HUES6 (cell line): ENCODE measurements around the gene PATJ.

Source experiments
- H3K27ac ChIP-seq: 2 replicates; pipeline ENCODE4 v1.7.0; 2013; ENCODE audit warnings: low read depth, mild to moderate bottlenecking, low read length, inconsistent platforms
- H3K27me3 ChIP-seq: 2 replicates; pipeline ENCODE4 v1.6.1; 2013; ENCODE audit warnings: low read length; ENCODE audit not compliant: control insufficient read depth, insufficient read depth
- H3K36me3 ChIP-seq: 2 replicates; pipeline ENCODE4 v1.6.1; 2013; ENCODE audit warnings: low read length; ENCODE audit not compliant: control insufficient read depth, insufficient read depth
- H3K4me1 ChIP-seq: 2 replicates; pipeline ENCODE4 v1.6.1; 2013; ENCODE audit warnings: low read length; ENCODE audit not compliant: control insufficient read depth, insufficient read depth
- H3K4me3 ChIP-seq: 2 replicates; pipeline ENCODE4 v1.5.1; 2013; ENCODE audit warnings: low read depth, low read length
- H3K9ac ChIP-seq: one replicate; pipeline ENCODE4 v1.6.1; 2013; ENCODE audit warnings: mild to moderate bottlenecking, low read length
- H3K9me3 ChIP-seq: 2 replicates; pipeline ENCODE4 v1.6.1; 2013; ENCODE audit warnings: low read depth, low read length; ENCODE audit not compliant: control insufficient read depth, insufficient read depth

The PATJ gene

GRCh38 chr1:62022382-62022983, 280.2 kb downstream of the PATJ start:
- H3K9ac ChIP-seq, result no peak overlapping the region
- no peaks in the 10 kb centered on the region for H3K9me3 ChIP-seq
- H3K36me3 ChIP-seq, result no peaks in the 10 kb centered on the region
- H3K4me1 ChIP-seq, result peaks cover 12% of the 10 kb centered on the region; the same call in 1 of the 2 replicates
- no peaks in the 10 kb centered on the region for H3K27me3 ChIP-seq
- no peak overlapping the region for H3K27ac ChIP-seq
- no peak overlapping the region for H3K4me3 ChIP-seq

GRCh38 chr1:62024690-62025089, 282.4 kb downstream of the PATJ start:
- Histone ChIP-seq H3K27me3 (no peaks in the 10 kb centered on the region), H3K4me1 (peaks cover 12% of the 10 kb centered on the region; the same call in 1 of the 2 replicates), H3K4me3 (no peak overlapping the region), H3K36me3 (peaks cover 3% of the 10 kb centered on the region; the same call in 1 of the 2 replicates), H3K9me3 (peaks cover 3% of the 10 kb centered on the region; the same call in 1 of the 2 replicates), H3K9ac (no peak overlapping the region), H3K27ac (no peak overlapping the region)

GRCh38 chr1:62025154-62025553, 282.9 kb downstream of the PATJ start:
- no peak overlapping the region for H3K4me3 ChIP-seq
- H3K4me1 ChIP-seq, result peaks cover 12% of the 10 kb centered on the region; the same call in 1 of the 2 replicates
- no peaks in the 10 kb centered on the region for H3K27me3 ChIP-seq
- H3K27ac ChIP-seq, result no peak overlapping the region
- H3K9me3 ChIP-seq, result peaks cover 3% of the 10 kb centered on the region; the same call in 1 of the 2 replicates
- no peak overlapping the region for H3K9ac ChIP-seq
- H3K36me3 ChIP-seq, result peaks cover 3% of the 10 kb centered on the region; the same call in 1 of the 2 replicates

- Histone ChIP-seq H3K36me3 (peaks cover 3% of the 10 kb centered on the region; the same call in 1 of the 2 replicates), H3K27me3 (no peaks in the 10 kb centered on the region), H3K9me3 (peaks cover 3% of the 10 kb centered on the region; the same call in 1 of the 2 replicates), H3K4me3 (no peak overlapping the region), H3K27ac (no peak overlapping the region), H3K9ac (no peak overlapping the region), H3K4me1 (peaks cover 12% of the 10 kb centered on the region; the same call in 1 of the 2 replicates)
Measured at GRCh38 chr1:62025892-62026291, 283.6 kb downstream of the PATJ start.

GRCh38 chr1:62029704-62030103, 287.4 kb downstream of the PATJ start:
- Histone ChIP-seq H3K9ac (no peak overlapping the region), H3K4me1 (peaks cover 19% of the 10 kb centered on the region), H3K9me3 (peaks cover 3% of the 10 kb centered on the region; the same call in 1 of the 2 replicates), H3K27ac (no peak overlapping the region), H3K27me3 (no peaks in the 10 kb centered on the region), H3K4me3 (no peak overlapping the region), H3K36me3 (peaks cover 3% of the 10 kb centered on the region; the same call in 1 of the 2 replicates)

- no peak overlapping the region for H3K4me3 ChIP-seq
- peaks cover 28% of the 10 kb centered on the region for H3K4me1 ChIP-seq
- no peaks in the 10 kb centered on the region for H3K9me3 ChIP-seq
- no peak overlapping the region for H3K9ac ChIP-seq
- no peaks in the 10 kb centered on the region for H3K27me3 ChIP-seq
- H3K27ac ChIP-seq, result no peak overlapping the region
- no peaks in the 10 kb centered on the region for H3K36me3 ChIP-seq
Measured at GRCh38 chr1:62034790-62035189, 292.5 kb downstream of the PATJ start.

GRCh38 chr1:62037274-62037673, 295.0 kb downstream of the PATJ start:
- Histone ChIP-seq H3K27me3 (no peaks in the 10 kb centered on the region), H3K27ac (no peak overlapping the region), H3K9ac (no peak overlapping the region)

GRCh38 chr1:62038594-62039284, 296.5 kb downstream of the PATJ start:
- H3K9me3 ChIP-seq, result no peaks in the 10 kb centered on the region
- H3K9ac ChIP-seq, result no peak overlapping the region
- H3K4me1 ChIP-seq, result peaks cover 30% of the 10 kb centered on the region
- no peaks in the 10 kb centered on the region for H3K27me3 ChIP-seq
- no peak overlapping the region for H3K27ac ChIP-seq
- no peak overlapping the region for H3K4me3 ChIP-seq
- H3K36me3 ChIP-seq, result no peaks in the 10 kb centered on the region

More at GRCh38 chr1:62037274-62037673, 295.0 kb downstream of the PATJ start:
- Histone ChIP-seq H3K4me3 (no peak overlapping the region), H3K9me3 (no peaks in the 10 kb centered on the region), H3K36me3 (no peaks in the 10 kb centered on the region), H3K4me1 (peaks cover 40% of the 10 kb centered on the region)

GRCh38 chr1:62040450-62040849, 298.2 kb downstream of the PATJ start:
- Histone ChIP-seq H3K27ac (peak overlapping the region; percentile 43; the same call in 1 of the 2 replicates), H3K4me1 (peaks cover 29% of the 10 kb centered on the region), H3K9ac (no peak overlapping the region), H3K4me3 (no peak overlapping the region), H3K36me3 (no peaks in the 10 kb centered on the region), H3K9me3 (no peaks in the 10 kb centered on the region), H3K27me3 (no peaks in the 10 kb centered on the region)

GRCh38 chr1:62040973-62041372, 298.7 kb downstream of the PATJ start:
- Histone ChIP-seq H3K36me3 (no peaks in the 10 kb centered on the region), H3K4me3 (no peak overlapping the region), H3K27me3 (no peaks in the 10 kb centered on the region), H3K27ac (no peak overlapping the region), H3K9me3 (no peaks in the 10 kb centered on the region), H3K4me1 (peaks cover 31% of the 10 kb centered on the region), H3K9ac (no peak overlapping the region)

GRCh38 chr1:62043154-62043553, 300.9 kb downstream of the PATJ start:
- no peak overlapping the region for H3K4me3 ChIP-seq
- H3K36me3 ChIP-seq, result no peaks in the 10 kb centered on the region
- H3K27me3 ChIP-seq, result no peaks in the 10 kb centered on the region
- H3K27ac ChIP-seq, result no peak overlapping the region
- H3K4me1 ChIP-seq, result peaks cover 34% of the 10 kb centered on the region
- no peaks in the 10 kb centered on the region for H3K9me3 ChIP-seq
- H3K9ac ChIP-seq, result no peak overlapping the region
